DMS53 (cell line): ENCODE results near the gene IRF8.
"Not testable (repeated sequence)": the region's sequence is repeated elsewhere in the genome, so short reads cannot be mapped to it uniquely, and the experiment has no call there.

Experiments
- DNase-seq: peaks from one replicate; lab custom pipeline; 2025; lab: John Stamatoyannopoulos, UW

Gene IRF8

GRCh38 chr16:85897382-85897781 lies 1.6 kb upstream of the IRF8 start:
- no peak for DNase-seq

DNA sequence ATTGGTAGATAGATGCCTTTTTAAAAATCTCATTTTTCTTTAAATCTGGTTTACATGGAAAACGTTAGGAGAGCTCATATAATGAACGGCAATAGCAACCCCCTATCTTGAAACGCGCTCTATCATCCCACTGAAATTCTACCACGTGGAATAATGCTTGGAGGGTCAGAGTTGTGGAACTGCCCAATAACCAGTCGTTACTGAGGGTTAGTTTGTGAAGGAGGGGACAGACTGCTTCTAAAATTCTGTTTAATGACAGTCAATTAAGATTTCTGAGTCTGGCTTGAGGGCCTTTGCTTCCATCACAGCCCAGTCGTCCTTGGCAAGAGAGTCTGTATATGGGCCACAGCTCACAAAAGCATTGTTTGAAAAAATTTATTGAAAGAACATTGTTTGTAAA lies 482 bp downstream of the IRF8 start:
- DNase-seq, result no peak

DNA sequence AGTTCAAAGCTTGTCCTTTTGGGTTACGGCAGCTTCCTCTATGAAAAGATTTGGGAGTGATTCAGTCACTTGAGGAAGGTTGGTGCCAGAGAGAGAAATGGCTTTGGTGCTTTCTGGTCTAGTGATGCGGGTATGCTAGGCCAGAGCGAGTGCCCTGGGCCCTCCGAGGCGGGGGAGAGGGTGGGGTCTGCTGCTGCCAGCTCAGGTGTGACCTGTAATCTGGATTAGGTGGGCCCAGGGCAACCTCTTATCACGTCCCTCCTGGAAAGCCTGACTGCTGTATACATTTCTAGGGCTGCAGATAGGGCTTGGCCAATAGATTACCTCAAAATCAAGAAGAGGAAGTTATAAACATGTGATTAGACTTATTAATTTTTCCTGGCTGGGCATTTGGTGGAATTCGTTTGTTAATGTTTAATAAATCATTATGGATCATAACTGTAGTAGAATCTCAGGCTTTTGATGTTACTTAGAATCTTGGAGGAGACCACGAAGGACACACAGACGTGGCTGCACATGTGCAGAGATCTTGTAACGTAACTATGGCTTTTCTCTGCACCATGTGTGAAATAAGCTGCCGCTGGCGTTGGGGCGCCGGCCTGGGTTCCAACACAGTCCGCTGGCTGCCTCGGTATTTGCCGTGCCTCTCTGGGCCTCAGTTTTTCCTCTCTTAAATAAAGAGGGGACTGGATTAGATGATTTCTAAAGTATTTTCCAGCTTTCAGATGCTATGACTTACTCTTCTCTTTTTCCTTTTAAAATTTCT lies 1.2 kb downstream of the IRF8 start:
- no peak for DNase-seq

- no peak for DNase-seq
Measured at GRCh38 chr16:85901110-85901509, 2.1 kb downstream of the IRF8 start.

GRCh38 chr16:85901773-85902365 lies 2.9 kb downstream of the IRF8 start:
- DNase-seq, result no peak

DNA sequence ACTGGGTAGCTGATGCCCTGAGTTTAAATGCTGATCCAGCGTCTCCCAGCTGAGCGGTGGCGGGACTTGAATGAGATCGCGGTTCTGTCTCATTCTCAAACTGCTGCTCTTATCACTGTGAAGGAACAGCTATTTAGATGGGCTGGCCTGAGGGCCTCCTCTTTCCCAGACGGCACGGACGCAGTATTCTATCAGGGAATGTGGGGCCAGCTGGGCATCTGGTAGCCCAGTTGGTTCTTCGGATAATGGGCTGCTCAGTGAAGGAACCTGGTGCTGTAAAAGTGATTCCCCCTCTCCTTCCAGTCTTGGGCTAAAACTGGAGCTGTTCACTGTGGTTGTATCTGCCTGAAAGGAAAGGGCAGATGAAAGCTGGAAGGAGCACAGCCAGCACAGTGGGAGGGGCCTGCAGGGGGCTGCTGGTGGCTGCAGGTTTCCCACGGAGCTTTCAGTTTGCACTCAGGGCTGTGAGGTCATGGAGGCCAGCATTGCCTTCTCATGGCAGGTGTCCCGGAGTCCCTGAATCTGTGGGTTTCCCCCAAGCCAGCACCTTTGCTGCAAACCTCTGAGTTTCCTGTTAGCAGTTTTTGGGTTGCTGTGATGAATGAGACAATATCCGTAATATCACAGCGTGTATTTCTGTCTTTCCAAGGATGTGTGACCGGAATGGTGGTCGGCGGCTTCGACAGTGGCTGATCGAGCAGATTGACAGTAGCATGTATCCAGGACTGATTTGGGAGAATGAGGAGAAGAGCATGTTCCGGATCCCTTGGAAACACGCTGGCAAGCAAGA lies 3.6 kb downstream of the IRF8 start:
- DNase-seq, result no peak

GRCh38 chr16:85903559-85903958 lies 4.6 kb downstream of the IRF8 start:
- no peak for DNase-seq

- no peak for DNase-seq
Measured at GRCh38 chr16:85905110-85906095, 6.4 kb downstream of the IRF8 start.

GRCh38 chr16:85906349-85906748 lies 7.4 kb downstream of the IRF8 start:
- no peak for DNase-seq

- not testable (repeated sequence) for DNase-seq
Measured at GRCh38 chr16:85907231-85907630, 8.3 kb downstream of the IRF8 start.

- no peak for DNase-seq
Measured at GRCh38 chr16:85908444-85908843, 9.5 kb downstream of the IRF8 start.

DNA sequence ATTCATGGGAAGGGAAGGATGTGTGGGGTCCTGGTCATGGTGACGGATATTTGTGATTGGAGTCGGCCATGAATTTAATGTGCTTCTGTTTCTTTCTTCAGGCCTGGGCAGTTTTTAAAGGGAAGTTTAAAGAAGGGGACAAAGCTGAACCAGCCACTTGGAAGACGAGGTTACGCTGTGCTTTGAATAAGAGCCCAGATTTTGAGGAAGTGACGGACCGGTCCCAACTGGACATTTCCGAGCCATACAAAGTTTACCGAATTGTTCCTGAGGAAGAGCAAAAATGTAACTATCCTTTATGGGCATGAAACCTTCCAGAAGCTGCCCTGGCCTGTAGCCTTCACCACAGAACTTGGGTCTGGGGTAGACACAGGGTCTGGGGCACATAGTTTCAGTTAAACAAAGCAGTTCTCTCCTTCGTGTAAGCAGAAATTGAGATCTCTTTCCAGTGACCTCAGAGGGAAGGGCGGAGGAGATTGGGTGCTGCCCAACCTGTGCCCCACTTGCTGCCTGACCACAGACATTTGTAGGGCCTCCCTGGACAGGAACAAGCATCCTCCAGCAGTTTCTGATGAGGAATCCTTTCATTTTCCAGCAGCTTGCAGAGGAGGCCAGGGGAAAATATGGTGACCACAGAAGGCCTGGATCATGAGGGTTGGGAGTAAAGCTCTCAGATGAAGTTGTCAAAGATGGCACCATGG lies 10.1 kb downstream of the IRF8 start:
- no peak for DNase-seq

GRCh38 chr16:85909932-85910853 lies 11.2 kb downstream of the IRF8 start:
- DNase-seq, result no peak

DNA sequence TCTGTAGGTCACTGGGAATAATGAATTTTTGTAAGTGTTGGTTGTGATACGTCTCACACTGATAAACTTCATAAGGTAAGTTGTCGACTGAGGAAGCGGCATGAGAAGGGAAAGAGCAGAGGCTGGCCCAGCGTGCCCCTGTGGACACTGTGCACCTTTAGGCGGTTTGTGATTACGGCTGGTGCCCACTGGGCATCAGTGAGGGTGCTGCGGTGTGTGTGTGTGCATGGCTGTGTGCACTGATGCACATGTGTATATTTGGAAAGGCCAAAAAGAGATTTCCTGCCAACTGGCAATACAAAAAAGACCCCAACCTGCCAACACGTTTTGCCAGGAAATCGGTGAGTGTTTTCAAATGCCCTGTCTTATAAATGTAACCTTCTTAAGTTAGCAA lies 11.9 kb downstream of the IRF8 start:
- DNase-seq, result no peak

- DNase-seq, result no peak
Measured at GRCh38 chr16:85911251-85911930, 12.4 kb downstream of the IRF8 start.

- no peak for DNase-seq
Measured at GRCh38 chr16:85912211-85912974, 13.4 kb downstream of the IRF8 start.

- no peak for DNase-seq
Measured at GRCh38 chr16:85913141-85913601, 14.2 kb downstream of the IRF8 start.

DNA sequence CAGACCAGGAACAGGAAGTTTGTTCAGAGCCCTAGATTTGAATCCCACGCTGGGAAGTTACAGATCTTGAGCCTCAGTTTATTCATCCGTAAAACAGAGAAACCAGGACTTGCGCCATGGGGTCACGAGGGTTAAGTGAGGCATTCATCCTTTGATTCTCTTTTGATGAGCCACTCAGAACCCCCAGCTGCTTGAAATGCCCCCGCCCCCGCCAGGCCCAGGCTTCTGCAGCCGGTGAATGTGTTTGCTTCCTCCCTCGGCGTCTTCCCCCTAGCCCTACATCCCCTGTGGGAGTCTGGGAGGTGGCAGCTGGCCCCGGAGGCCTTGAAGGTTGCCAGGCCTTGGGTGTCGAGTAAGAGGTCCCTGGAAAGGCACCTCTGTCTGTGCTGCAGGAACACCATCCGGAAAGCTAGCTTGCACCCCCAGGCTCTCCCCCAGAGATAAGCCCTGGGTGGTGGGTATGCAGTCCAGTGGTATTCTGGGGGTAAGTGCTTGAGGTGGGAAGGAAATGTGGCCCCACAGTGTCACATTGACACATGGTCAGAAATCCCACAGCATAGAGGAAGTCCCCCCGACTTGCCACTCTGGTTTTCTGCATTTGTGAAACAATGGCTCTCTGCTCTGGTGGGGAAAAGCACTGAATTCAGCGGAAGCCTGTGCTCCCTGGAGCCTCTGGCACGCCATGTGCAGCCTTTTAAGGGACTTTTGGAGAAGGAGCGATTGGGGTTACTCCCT lies 14.9 kb downstream of the IRF8 start:
- no peak for DNase-seq
